HG03095 (cell line): ENCODE data around the gene PATZ1.
"Not testable (repeated sequence)": the region's sequence is repeated elsewhere in the genome, so short reads cannot be mapped to it uniquely, and the experiment has no call there.

Source experiments
- ATAC-seq: cut with Tn5 transposase; IDR thresholded peaks from one replicate; pipeline ENCODE4 v1.9.1; 2021; ENCODE audit warnings: moderate library complexity; ENCODE audit not compliant: unreplicated experiment

PATZ1 gene

DNA sequence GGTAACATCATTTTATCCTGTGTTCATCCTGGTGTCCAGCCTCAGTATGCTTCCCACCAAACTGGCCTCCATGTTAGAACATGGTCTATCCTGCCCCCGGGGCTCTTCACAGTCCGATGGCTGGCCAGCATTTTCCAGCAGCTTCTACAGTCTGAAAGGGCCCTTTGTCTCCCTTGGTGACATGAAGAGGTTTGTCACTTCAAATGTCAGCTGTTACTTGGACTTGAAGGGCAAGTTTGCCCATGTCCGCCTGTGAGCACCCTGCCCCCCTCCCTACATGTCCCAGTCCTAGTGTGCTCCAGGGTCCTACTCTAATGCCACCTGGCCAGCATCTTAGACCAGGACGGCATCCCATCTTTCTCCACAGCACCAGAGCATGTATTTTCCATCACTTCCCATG lies 24.7 kb downstream of the PATZ1 start:
- ATAC-seq: no peak

DNA sequence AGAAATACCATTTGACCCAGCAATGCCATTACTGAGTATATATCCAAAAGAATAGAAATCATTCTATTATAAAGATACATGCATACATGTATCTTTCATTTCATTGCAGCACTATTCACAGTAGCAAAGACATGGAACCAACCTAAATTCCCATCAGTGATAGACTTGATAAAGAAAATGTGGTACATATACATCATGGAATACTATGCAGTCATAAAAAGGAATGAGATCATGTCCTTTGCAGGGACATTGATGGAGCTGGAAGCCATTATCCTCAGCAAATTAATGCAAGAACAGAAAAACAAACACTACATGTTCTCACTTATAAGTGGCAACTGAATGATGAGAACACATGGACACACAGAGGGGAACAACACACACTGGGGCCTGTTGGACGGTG lies 31.9 kb downstream of the PATZ1 start:
- not testable (repeated sequence) for ATAC-seq

DNA sequence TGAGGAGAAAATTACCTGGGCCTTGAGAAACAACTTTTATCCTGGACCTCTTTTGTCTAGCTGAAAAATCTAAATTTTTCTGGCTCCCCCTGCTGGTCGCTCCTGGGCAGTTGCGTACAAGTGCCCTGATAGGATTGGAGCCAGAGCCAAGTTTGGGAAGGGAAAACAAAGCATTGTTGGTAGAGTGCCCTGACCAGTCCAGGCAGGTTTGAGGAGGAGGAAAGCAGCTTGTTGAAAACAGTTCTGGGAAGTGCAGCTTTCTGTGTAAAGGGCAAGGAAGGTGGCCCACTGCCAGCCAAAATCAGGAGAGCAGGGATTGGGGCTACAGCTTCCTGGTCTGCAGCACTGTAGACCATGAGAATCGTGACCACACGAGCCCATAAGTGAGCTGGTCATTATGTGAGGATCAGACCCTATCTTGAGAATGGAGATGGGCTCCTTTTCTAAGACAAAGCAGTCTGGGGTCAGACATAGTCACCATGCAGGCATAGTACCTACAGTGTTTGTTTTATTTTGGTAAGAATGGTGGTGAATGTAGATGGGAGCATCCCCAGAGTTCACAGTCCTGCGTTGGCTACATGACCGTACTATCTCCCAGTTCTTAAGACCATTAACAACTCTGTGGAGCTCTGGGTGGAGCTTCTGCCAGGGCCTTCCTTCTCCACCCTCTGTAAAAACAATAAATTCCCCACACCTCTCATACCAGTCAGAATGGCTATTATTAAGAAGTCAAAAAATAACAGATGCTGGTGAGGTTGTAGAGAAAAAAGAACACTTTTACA lies 32.6 kb downstream of the PATZ1 start:
- ATAC-seq: no peak

DNA sequence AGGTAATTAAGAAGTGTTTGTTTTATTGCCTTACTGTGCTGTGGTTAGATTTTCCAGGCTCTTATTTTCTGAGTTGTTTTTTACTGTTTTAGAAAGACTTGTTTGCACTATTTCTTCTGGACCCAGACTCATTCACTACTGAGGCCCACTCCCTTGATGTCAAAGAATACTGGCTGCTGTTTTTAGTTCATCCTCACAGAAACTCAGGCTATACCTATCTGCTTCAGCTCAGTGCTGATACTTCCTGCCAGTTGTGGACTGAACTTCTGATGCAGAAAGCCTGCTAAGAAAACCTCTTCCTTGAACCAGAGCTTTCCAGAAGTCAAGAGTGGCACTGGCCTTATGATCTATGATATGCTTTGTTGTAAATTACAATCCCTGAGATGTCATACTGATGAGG lies 38.0 kb downstream of the PATZ1 start:
- no peak for ATAC-seq

DNA sequence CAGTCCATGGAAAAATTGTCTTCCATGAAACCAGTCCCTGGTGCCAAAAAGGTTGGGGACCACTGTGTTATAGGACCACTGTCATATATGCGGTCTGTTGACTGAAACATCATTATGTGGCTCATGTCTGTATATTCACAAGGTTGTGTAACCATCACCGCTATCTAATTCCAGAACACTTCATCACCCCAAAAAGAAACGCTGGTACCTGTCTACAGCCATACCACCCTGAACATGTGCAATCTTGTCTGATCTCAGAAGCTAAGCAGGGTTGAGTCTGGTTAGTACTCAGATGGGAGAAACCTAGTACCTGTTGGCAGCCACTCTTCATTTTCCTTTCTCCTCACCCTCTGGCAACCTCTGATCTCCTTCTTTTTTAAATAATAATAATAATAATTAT lies 41.0 kb downstream of the PATZ1 start:
- no peak for ATAC-seq

DNA sequence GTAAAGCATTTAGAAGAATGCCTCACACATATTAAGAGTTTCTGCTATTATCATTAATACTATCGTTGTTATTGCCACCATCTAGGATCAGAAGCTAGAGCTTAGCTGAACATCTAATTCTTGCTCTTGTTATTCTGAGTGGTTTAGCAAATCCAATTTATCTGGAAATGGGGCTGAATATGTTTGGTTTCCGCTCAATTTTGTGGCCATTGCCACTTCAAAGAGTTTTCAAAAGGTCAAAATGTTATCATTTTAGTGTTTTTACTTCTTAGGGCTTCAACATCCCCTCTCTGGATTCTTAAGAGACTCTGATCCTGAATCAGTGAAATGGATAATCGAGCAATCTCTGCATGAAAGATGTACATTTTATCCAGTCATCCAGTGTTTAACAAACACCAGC lies 43.6 kb downstream of the PATZ1 start:
- ATAC-seq: no peak

DNA sequence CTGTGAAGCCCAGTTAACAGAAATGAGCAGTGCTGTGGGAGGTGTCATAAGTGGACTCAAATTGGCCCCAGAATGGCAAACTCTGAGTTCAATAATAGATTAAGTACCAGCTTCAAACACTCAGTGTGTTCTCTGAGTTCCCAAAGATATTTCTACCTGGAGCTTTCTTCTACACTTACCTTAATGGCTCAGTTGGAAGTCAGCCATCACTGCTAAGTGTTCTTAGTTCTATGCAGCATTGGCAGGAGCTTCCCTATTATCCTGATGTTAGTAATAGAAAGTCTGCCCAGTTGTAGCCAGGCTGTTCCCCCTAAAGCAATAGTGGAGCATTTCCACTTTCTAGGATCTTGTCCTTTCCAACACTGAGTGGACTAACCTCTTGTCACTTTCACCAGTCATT lies 44.1 kb downstream of the PATZ1 start:
- no peak for ATAC-seq

DNA sequence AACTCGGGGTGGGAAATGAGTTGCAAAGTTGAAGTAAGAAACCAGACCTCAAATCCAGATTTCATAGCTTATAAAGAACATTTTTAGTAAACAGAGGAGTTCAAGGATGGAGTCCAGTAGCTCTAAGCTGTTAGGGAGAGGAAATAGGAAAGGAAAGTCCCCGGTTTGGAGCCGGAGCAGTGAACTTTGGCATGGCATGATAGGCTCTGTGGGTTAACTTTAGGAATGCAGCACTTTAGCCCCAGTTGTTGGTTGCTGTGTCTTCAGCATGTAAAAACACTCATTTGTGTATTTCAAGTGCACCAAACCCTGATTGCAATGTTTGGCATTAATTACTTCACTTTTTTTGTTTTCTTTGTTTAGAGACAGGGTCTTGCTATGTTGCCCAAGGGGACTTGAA lies 45.2 kb downstream of the PATZ1 start:
- ATAC-seq: no peak

DNA sequence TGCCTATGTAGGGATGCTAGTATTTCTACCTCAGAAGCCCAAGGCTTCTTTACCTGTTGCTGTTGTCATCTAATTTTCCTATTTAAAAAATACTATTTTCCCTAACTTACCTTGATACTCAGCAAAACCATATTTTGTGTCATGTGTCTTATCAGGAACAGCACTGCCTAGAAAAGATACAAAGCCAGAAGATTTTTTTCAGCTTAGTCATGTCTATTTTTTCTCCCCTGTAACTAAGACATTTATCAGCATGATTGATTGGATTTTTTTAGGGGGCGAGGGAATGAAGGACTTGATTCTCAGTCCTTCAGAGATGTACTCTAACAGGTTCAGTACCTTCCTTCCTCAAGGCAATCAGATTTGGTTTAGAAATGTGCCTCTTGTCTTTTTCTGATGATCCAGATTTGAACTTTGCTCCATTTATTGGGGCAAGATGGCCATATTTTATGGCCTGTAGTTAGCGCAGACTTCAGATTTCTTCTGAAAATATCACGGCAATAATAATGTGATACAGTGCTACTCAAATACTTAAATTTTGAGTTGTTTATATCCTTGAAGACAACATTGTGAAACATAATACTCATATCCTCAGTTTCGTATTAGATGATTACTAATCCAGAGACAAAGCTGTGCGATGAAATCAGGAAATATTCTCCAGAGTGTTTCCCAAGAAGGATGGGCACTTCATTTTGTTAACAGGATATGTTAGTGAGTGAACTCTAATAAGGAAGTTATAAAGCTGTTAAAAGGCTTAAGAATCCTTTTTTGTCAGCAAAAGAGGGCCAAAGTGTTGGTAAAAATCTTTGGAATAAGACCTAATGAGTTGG lies 50.1 kb downstream of the PATZ1 start:
- ATAC-seq: no peak

DNA sequence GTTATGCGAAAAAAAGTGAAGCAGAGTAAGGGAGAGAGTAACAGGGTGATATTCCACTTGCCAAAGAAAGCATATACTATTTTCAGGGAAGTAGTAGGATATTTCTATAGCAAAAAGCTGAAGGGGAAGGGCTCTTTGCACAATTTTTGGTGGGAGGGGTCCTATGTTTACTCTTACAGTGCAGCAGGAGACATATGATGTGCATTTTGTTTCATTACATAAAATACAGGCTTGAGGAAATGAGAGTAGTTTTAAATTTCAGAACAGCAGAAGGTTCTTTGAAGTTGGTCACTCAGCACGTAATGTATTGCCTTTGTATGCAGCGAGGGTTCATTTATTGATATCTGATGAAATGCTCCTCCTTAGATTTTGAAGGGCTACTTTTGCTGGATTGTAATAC lies 50.8 kb downstream of the PATZ1 start:
- no peak for ATAC-seq

DNA sequence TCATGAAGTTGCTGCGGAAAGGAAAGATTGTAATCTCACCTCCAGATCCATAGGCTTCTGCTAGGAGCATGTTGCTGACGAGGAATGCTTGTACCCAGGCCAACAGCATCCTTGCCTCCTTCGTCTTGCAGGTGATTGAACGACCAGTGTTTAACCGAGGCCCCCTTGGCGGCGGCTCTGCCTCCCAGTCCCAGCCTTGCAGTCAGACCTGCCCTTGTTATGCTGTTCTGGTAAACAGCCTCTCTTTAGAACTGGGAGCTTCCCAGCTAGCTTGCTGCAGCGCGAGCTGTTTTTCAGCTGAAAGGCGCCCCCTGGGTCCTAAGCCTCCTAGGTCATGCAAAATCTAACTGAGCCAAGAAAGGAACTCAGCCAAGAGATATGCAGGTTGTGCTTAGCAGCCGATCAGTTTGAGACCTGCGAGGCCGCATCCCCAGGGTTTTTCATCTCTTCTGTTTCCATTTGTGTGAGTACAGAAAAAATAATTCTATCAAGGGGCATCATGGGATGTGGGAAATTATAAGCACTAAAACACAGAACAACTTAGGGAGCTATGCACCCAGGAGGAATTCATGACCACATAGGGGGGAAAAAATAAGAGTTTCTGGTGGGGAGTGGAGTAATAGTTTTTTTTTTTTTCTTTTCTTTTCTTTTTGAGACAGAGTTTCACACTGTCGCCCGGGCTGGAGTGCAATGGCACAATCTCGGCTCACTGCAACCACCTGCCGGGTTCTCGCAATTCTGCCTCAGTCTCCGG lies 53.7 kb downstream of the PATZ1 start, which contains the start of gene PIK3IP1:
TSS of gene PIK3IP1 (minus strand) at position 253 of the 754 bp plus-strand sequence. CDS start at position 109, 144 bp downstream.
- peak; percentile 39 for ATAC-seq

DNA sequence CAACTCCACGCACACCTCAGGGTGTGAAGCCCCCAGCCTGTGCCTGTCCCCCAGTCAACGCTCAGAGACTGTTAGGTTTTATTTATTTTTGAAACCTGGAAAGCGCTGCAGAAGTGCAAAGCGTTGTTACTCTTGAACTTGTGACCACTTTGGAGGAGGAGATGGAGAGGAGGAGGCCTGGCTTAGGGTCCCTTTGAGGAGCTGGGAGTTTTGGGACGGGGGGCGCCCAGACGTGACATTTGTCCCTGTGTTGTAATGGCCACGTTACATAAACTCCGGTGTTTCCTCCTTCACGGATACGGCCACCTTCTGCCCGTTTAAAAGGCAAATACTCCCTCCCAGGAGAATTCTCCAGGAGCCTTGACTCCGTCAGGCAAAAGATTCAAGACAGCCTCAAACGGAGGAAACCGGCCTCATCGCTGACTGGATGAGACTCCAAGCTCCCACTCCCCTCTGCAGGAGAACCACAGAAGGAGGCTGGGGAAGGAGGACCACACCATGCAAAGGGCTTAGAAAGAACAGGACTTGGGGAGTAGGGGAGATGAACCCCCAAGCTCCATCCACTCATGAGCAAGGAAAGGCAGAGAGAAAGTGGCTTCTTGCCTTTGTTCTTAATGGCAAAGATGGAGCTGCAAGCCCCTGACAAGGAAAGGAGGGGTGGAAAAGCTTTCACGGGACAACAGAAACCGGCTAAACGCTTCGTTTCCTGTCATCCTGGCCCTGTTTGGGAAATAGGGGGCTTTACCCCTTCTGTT lies 54.5 kb downstream of the PATZ1 start:
- ATAC-seq: no peak

DNA sequence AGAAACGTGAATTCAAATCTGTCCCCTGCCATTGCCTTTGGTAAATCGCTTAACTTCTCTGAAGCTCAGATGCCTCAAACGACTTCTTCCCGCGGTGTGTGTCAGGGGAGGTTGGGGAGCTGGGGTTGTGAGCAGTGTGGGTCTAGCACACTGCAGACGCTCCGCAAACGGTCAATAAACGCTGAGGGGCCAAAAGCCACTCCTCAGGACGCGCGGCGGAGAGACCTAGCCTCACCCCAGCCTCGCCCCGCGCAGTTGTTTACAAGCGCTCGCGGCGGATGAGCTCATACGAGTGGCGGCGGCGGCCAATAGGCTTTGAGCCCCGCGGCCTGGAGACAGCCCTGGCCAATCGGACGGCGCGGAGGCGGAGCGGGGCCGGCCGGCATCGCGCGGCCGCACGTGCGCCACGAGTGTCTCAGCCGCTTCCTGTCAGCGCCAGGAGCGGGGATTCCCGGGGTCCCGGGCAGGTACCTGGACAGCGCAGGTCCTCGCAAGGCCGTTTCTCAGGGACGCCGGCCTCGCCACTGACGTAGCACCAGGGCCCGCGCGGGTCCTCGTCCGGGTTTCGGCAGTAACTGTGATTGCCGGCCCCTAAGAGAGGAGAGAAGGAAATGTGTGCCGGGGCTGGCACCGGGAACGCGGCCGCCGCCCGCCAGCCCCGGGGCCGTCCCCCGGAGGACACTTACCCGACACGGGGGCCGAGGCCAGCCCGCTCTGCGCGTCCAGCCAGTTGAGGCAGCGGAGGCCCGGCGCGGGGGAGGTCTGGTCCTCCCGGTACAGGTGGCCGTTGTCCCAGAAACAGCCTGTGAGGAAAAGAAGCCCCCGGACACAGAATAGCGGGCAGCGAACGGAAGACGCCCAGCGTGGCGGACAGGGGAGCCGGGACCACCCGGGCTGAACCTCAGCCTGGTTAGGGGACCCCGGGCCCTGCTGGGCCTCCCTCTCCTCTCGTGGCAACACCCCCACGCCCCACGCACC lies 55.4 kb downstream of the PATZ1 start:
- peak; percentile 78 for ATAC-seq

DNA sequence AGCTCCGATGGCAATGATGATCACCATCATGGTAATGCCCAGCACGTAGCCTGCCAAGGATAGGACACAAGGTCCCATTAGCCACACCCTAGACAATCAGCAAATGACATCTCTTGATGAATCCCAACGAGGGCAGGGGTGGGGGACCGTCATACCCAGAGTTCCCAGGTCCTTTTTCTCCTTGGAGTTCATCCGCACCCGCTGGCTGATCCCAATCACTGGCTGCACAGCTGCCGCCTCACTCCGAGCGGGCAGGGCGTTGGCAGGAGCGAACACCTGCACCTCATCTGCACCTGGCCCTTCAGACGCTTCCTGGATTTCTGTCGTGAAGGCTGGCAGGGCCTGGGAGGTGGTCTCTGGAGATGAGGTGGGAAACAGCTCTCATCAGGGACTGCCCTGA lies 56.8 kb downstream of the PATZ1 start:
- ATAC-seq: no peak

DNA sequence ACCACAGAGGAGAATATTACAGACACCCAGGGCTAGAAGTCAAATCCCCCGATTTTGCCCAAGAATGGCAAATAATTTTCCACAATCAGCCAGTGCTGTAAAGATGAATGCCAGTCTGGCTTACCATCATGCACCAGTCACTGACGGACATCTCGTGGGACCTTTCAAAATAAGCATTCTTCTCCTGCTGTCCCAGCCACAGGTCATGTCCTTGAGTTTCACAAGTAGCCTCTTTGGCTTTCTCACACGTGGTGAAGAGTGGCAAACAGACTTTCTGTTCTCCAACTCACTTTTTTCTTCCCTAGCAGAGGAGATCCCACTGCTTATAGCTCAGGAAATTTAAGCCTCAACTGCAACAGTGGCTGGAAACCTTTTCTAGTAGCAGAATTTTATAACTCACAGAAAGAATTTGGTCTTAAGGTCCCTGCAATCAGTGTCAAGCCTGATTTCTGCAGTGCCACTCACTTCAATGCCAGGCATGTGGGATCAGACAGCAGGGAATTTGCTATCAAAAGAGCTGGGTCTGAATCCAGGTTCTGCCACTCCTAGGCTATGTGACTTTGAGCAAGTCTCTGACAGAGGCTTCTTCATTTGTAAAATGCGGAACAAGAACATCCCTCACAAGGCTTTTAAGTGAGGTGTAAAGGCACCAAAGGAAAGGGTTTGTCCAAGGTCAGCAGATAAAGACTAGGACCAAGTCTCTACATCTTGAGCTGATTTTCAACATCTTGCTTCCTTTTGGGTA lies 57.5 kb downstream of the PATZ1 start:
- ATAC-seq: no peak

DNA sequence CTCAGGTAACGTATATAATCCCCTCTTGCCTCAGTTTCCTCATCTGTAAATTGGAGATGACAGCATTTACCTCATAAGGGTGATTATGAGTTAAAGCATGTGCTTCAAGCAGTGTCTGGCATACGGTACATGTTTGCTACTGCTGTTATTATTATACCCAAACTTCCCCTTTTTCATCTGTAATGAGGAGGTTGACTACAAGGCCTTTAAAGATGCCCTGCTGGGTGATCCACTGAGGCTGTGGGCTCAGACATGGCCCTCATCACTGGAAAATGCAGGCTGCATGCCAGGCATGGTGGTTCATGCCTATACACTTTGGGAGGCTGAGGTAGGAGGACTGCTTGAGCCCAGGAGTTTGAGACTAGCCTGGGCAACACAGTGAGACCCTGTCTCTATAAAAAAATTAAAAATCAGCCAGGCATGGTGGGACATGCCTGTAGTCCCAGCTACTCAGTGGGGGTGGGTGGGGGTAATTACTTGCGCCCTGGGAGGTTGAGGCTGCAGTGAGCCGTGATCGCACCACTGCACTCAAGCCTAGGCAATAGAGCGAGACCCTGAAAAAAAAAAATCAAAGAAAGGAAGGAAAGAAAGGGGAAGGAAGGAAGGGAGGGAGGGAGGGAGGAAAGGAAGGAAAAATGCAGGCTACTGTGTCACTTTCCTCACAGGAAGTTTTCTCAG lies 58.2 kb downstream of the PATZ1 start:
- no peak for ATAC-seq

DNA sequence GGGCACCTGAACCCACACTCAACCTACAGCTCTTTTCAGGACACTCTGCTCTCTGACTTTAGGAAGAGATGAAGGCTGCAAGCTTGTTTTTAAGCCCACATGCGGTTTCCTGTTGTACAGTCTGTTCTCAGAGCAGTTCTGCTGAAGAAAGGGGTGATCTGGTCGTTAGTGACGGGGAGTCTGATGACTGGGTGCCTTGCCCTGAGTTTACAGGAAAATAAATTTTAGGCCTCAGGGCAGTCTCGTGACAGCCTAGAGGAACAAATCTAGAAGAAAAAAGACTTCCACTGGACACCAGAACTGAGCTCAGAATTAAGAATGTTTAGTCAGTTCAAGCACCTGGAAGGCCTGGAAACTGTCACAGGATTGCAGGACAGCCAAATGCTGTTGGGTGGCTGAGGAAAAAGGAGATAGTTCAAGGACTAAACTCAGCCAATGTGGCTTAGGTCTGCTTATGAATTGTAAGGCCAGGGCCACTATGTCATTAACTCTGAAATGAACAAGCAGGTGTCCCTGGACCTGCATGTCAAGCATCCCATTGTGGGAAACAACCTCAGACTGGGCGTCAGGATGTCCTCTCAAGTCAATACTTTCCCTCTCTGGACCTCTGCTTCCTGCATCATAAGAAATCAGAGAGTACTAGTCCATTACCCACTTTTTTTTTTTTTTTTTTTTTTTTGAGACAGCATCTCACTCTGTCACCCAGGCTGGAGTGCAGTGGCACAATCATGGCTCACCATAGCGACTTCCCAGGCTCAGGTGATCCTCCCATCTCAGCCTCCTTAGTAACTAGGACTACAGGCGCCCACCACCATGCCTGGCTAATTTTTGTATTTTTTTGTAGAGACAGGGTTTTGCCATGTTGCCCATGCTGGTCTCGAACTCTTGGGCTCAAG lies 59.5 kb downstream of the PATZ1 start:
- ATAC-seq: no peak
